GM23248 (cell line): Measurements from ENCODE around the gene TRAF3IP1. TPM values are rescaled to one million over a fixed set of nuclear protein-coding genes. Genes with fewer than 3 reads are reported as not detected.

ENCODE experiments used
- DNase-seq: peaks from one replicate; pipeline ENCODE4 v3.0.0-alpha.2; 2015
- H2AFZ ChIP-seq: fragments of 200-600 bp; sonication (generic); 2 replicates; pipeline ENCODE4 v1.6.1; 2016; ENCODE audit warnings: antibody characterized with exemption
- H3F3A ChIP-seq: fragments of 200-600 bp; sonication (generic); 2 replicates; pipeline ENCODE4 v1.6.1; 2016; ENCODE audit warnings: mild to moderate bottlenecking, antibody characterized with exemption, mixed run types; ENCODE audit not compliant: insufficient read depth
- H3K27ac ChIP-seq: fragments of 200-600 bp; sonication (generic); 2 replicates; pipeline ENCODE4 v1.5.1; 2016; ENCODE audit warnings: mild to moderate bottlenecking
- H3K27me3 ChIP-seq: fragments of 200-600 bp; sonication (generic); replicated peaks from 2 replicates; pipeline ENCODE4 v1.6.1; 2016; ENCODE audit warnings: mild to moderate bottlenecking; ENCODE audit not compliant: insufficient read depth
- H3K36me3 ChIP-seq: fragments of 200-600 bp; sonication (generic); 2 replicates; pipeline ENCODE4 v1.6.1; 2016; ENCODE audit warnings: low read depth, mild to moderate bottlenecking
- H3K4me1 ChIP-seq: fragments of 200-600 bp; sonication (generic); 2 replicates; pipeline ENCODE4 v1.6.1; 2016; ENCODE audit warnings: mild to moderate bottlenecking; ENCODE audit not compliant: insufficient read depth
- H3K4me2 ChIP-seq: fragments of 200-600 bp; sonication (generic); one replicate; pipeline ENCODE4 v1.6.1; 2016; ENCODE audit warnings: mild to moderate bottlenecking; ENCODE audit not compliant: unreplicated experiment
- H3K4me3 ChIP-seq: fragments of 200-600 bp; sonication (generic); 2 replicates; pipeline ENCODE4 v1.5.1; 2016; ENCODE audit warnings: mild to moderate bottlenecking
- H3K79me2 ChIP-seq: fragments of 200-600 bp; sonication (generic); 2 replicates; pipeline ENCODE4 v1.6.1; 2016; ENCODE audit warnings: mild to moderate bottlenecking; ENCODE audit not compliant: insufficient read depth
- H3K9ac ChIP-seq: fragments of 200-600 bp; sonication (generic); 2 replicates; pipeline ENCODE4 v1.6.1; 2016; ENCODE audit warnings: mild to moderate bottlenecking
- H3K9me2 ChIP-seq: fragments of 200-600 bp; sonication (generic); 2 replicates; pipeline ENCODE4 v1.6.1; 2016; ENCODE audit warnings: mixed run types, mild to moderate bottlenecking, moderate library complexity; ENCODE audit not compliant: insufficient read depth
- H3K9me3 ChIP-seq: fragments of 200-600 bp; sonication (generic); one replicate; pipeline ENCODE4 v1.6.1; 2017; ENCODE audit warnings: low read depth
- H4K20me1 ChIP-seq: fragments of 200-600 bp; sonication (generic); 2 replicates; pipeline ENCODE4 v1.6.0; 2016; ENCODE audit not compliant: insufficient read depth
- EZH2 ChIP-seq: fragments of 200-600 bp; sonication (generic); IDR thresholded peaks from 2 replicates; pipeline ENCODE4 v1.6.1; 2018; ENCODE audit warnings: antibody characterized with exemption, mild to moderate bottlenecking; ENCODE audit not compliant: insufficient read depth, poor library complexity, severe bottlenecking
- EZH2phosphoT487 ChIP-seq: fragments of 200-600 bp; sonication (generic); IDR thresholded peaks from 2 replicates; pipeline ENCODE4 v1.6.1; 2018; ENCODE audit warnings: antibody characterized with exemption, moderate library complexity, mild to moderate bottlenecking, low read depth; ENCODE audit not compliant: insufficient read depth
- WGBS, 2 experiments: methylation state at CpG; one replicate each; pipeline ENCODE4 v1.1.6; 2015 to 2017; ENCODE audit warnings: low lambda C conversion rate in 2 of 2, low coverage in 1 of 2; ENCODE audit errors: missing lambda C conversion rate in 2 of 2; 5-methylcytosine and 5-hydroxymethylcytosine counted together
- in situ Hi-C: fragments of 300-500 bp; cut with MboI; formaldehyde crosslinking; loops from 2 replicates; pipeline ENCODE4 v1.15.0; 2020
- polyA plus RNA-seq: library from polyadenylated mRNA; unstranded; fragments of >200 nt; fragmentation: Nextera tagmentation; extraction: Ambion mirVana; gene quantifications from 2 replicates; pipeline ENCODE4 v1.2.1, GENCODE V29; 2016
- total RNA-seq: library from RNA; depleted of rRNA; stranded (reverse); fragments of >200 nt; shearing (Covaris generic); gene quantifications from 2 replicates; pipeline ENCODE4 v1.2.3, GENCODE V29; 2014

The TRAF3IP1 gene
- total and polyA plus RNA-seq, 2 experiments from 2014 or later: 9.5 to 10.6 TPM

DNA sequence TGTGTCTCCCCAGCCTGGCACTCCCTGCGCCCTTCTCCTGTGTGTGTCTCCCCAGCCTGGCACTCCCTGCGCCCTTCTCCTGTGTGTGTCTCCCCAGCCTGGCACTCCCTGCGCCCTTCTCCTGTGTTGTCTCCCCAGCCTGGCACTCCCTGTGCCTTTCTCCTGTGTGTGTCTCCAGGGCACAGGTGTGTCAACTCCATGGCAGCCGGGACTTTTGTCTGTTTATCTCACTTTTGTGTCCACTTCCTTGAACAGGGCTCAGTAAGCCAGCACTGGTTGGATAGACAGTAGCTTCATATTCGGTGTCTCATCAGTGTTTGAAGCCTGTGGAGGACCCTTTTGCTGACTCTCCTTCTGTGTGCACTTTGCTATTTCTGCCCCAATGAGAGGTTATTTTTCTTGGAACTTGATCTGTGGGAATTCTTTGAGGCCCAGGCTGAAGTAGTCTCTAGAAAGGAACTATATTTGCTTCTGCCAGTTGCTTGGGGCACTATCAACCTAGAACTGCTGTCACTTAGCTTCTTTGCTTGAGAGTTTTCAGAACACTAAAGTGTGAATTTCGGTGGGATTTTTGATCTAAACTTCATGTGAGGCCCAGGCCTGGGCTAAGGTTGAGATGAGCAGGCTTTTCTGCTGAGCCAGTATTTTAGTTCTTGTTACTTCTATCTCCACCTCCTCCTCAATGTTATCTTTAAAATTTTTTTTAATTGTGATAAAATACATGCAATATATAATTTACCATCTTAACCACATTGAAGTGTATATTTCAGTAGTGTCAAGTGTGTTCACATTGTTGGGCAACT lies 98.1 kb downstream of the TRAF3IP1 start:
- TF ChIP-seq EZH2phosphoT487: no peak
- TF ChIP-seq EZH2: no peak
- no peak overlapping the region for H3K27ac ChIP-seq
- H3K9me3 ChIP-seq: no peaks in the 10 kb centered on the region
- no peaks in the 10 kb centered on the region for H3K27me3 ChIP-seq
- H3F3A ChIP-seq: no peaks in the 10 kb centered on the region
- H3K4me2 ChIP-seq: no peak overlapping the region
- no peaks in the 10 kb centered on the region for H4K20me1 ChIP-seq
- no peaks in the 10 kb centered on the region for H3K9me2 ChIP-seq
- DNase-seq: no peak
- no peaks in the 10 kb centered on the region for H3K79me2 ChIP-seq
- H3K4me3 ChIP-seq: no peak overlapping the region
- in situ Hi-C loops: no loop called here
- H3K4me1 ChIP-seq: peaks cover 15% of the 10 kb centered on the region
- 93 to 96% methylated on average over 5 to 6 of the region's 6 CpGs for WGBS, 2 experiments
- H3K36me3 ChIP-seq: no peaks in the 10 kb centered on the region
- H3K9ac ChIP-seq: no peak overlapping the region
- H2AFZ ChIP-seq: no peak overlapping the region

DNA sequence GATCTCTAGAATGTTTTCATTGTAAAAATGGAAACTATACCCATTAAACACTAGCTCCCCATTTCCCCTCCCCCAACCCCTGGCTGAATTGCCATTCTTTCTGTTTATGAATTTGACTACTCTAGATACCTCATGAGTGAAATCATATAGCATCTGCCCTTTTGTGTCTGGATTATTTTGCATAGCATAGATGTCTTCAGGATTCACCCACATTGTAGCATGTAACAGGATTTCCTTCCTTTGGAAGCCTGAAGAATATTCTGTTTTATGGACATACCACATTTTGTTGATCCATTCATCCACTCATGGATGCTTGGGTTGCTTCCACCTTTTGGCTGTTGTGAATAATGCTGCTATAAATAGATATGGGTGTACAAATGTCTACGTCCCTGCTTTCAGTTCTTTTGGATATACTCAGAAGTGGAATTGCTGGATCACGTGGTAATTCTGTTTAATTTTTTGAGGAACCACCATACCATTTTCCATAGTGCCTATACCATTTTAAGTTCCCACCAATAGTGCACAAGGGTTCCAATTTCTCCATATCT lies 98.8 kb downstream of the TRAF3IP1 start:
- H4K20me1 ChIP-seq: no peaks in the 10 kb centered on the region
- peaks cover 22% of the 10 kb centered on the region for H3K4me1 ChIP-seq
- in situ Hi-C loops: no loop called here
- H3K79me2 ChIP-seq: no peaks in the 10 kb centered on the region
- no peak overlapping the region for H3K9ac ChIP-seq
- H3K36me3 ChIP-seq: no peaks in the 10 kb centered on the region
- no peaks in the 10 kb centered on the region for H3K27me3 ChIP-seq
- no peak for TF ChIP-seq EZH2
- no peak for TF ChIP-seq EZH2phosphoT487
- no peak overlapping the region for H3K4me2 ChIP-seq
- no peaks in the 10 kb centered on the region for H3K9me3 ChIP-seq
- H2AFZ ChIP-seq: no peak overlapping the region
- no peak overlapping the region for H3K27ac ChIP-seq
- peaks cover 3% of the 10 kb centered on the region; the same call in 1 of the 2 replicates for H3F3A ChIP-seq
- WGBS, 2 experiments: 90 to 92% methylated on average over 2 of the region's 2 CpGs
- H3K4me3 ChIP-seq: no peak overlapping the region
- DNase-seq: no peak
- no peaks in the 10 kb centered on the region for H3K9me2 ChIP-seq

DNA sequence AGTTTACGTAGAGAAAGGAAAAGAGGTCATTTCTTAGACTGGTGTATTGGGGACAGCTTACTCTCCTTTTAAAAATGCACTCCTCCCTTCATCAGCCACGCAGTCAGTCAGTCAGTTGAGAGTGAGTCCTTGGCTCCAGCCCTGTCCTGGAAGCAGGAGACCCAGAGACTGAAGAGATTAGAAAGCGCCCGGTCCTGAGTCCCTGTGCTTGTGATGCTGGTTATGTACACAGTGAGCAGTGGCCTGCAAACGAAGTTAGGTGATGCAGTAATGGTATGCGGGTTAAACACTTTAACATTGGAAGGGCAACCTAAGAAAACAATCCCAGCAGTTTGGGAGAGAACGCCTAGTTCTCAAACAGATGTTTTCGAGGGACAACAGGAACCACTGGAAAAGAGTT lies 100.1 kb downstream of the TRAF3IP1 start:
- in situ Hi-C loops: no loop called here
- no peaks in the 10 kb centered on the region for H3K27me3 ChIP-seq
- H3K4me3 ChIP-seq: no peak overlapping the region
- H3K9me3 ChIP-seq: no peaks in the 10 kb centered on the region
- no peaks in the 10 kb centered on the region for H4K20me1 ChIP-seq
- no peaks in the 10 kb centered on the region for H3K79me2 ChIP-seq
- TF ChIP-seq EZH2phosphoT487: no peak
- no peak for TF ChIP-seq EZH2
- no peaks in the 10 kb centered on the region for H3K9me2 ChIP-seq
- peak overlapping the region; percentile 31 for H2AFZ ChIP-seq
- H3F3A ChIP-seq: peaks cover 15% of the 10 kb centered on the region
- peaks cover 32% of the 10 kb centered on the region for H3K4me1 ChIP-seq
- no peak overlapping the region for H3K4me2 ChIP-seq
- 0 out of 2 replicates have a peak overlapping the region, but pooled peaks have one; percentile 2 for H3K27ac ChIP-seq
- H3K9ac ChIP-seq: no peak overlapping the region
- DNase-seq: peak; percentile 32
- H3K36me3 ChIP-seq: no peaks in the 10 kb centered on the region
- WGBS, 2 experiments: 35 to 38% methylated on average over 8 of the region's 8 CpGs

DNA sequence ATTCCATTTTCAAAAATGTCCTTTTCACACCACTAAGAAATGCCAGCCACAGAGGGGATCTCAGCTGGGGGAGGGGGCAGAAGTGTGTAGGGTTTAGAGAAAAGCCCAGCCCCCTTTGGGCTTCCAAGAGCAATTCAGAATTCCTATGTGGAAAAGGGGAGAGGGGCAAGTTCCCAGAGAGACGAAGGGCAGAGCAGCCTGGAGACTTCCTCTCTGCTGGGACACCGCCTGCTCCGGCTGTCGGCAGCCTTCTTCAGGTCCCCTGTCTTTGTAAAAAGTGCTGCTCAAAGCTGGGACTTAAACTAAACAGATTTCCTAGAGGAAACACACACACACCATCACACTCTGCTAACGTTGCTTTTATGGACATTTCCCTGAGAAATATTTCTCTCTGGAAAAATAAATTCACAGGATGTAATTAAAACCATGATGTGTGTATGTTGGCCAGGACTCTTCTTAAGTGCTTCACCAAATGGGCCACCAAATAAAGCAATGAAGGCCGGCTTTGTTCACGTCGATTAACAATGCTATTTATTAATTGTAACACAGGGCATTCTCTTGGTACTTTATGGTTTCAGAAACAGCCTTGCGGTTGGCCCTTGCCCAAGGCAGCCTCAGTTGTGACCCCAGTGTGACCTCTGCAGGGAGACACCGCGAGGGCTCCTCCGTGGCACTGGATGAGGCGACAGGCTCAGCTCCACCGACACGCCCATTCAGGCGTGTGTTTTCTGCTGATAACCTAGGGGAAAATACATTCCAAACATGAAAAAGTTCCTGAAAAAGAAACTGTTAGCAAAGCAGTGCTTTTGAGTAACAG lies 100.8 kb downstream of the TRAF3IP1 start:
- Histone ChIP-seq H3K79me2 (no peaks in the 10 kb centered on the region), H3K27me3 (no peaks in the 10 kb centered on the region), H4K20me1 (no peaks in the 10 kb centered on the region), H2AFZ (peak overlapping the region; percentile 31), H3K9me3 (no peaks in the 10 kb centered on the region), H3K36me3 (no peaks in the 10 kb centered on the region), H3K4me3 (no peak overlapping the region), H3K4me2 (no peak overlapping the region), H3K9me2 (no peaks in the 10 kb centered on the region), H3K4me1 (peaks cover 37% of the 10 kb centered on the region), H3K9ac (no peak overlapping the region; the same call in 1 of the 2 replicates), H3F3A (peaks cover 21% of the 10 kb centered on the region), H3K27ac (no peak overlapping the region)
- in situ Hi-C loops: no loop called here
- 50 to 51% methylated on average over 16 of the region's 16 CpGs for WGBS, 2 experiments
- DNase-seq: no peak
- no peak for TF ChIP-seq EZH2
- TF ChIP-seq EZH2phosphoT487: no peak
